Panc1 (cell line): ENCODE results near the gene SLC35F1.

Experiments used
- CTCF ChIP-seq: fragments of 450-650 bp; IDR thresholded peaks from 2 replicates; pipeline ENCODE4 v1.5.1; 2017; ENCODE audit warnings: mild to moderate bottlenecking
- POLR2AphosphoS5 ChIP-seq: IDR thresholded peaks from 2 replicates; pipeline ENCODE4 v1.6.1; 2012; ENCODE audit warnings: mild to moderate bottlenecking, low read depth, low read length, moderate library complexity
- TF ChIP-seq, protein P1 (sequence below), 2 experiments: IDR thresholded peaks; 2 replicates each; pipeline ENCODE4 v1.6.1; 2011 to 2012; ENCODE audit warnings: low read depth in 2 of 2, control low read depth in 1 of 2, low read length in 1 of 2, mild to moderate bottlenecking in 1 of 2, moderate library complexity in 1 of 2; ENCODE audit not compliant: insufficient read depth in 1 of 2

DNA sequence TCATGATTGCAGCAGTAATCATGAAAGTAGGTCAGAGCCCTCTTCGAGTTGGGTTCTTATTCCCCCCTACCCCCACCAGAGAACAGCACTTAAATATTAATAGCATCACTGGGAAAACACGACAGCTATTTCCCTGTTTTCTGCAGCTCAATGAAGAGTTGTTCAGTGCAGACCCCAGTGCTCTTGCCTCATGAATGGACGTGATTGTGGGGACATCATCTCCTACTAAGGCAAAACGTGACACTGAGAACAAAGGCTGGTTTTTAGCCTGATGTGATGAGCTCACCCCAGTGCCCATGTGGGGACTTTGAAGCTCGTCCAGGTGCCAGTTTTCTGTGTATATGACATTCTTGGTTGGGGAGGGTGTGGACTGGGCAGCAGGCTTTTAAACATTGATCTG, 105.9 kb downstream of the SLC35F1 start:
- TF ChIP-seq CTCF (no peak), POLR2AphosphoS5 (no peak)
- TF ChIP-seq, protein P1, sequence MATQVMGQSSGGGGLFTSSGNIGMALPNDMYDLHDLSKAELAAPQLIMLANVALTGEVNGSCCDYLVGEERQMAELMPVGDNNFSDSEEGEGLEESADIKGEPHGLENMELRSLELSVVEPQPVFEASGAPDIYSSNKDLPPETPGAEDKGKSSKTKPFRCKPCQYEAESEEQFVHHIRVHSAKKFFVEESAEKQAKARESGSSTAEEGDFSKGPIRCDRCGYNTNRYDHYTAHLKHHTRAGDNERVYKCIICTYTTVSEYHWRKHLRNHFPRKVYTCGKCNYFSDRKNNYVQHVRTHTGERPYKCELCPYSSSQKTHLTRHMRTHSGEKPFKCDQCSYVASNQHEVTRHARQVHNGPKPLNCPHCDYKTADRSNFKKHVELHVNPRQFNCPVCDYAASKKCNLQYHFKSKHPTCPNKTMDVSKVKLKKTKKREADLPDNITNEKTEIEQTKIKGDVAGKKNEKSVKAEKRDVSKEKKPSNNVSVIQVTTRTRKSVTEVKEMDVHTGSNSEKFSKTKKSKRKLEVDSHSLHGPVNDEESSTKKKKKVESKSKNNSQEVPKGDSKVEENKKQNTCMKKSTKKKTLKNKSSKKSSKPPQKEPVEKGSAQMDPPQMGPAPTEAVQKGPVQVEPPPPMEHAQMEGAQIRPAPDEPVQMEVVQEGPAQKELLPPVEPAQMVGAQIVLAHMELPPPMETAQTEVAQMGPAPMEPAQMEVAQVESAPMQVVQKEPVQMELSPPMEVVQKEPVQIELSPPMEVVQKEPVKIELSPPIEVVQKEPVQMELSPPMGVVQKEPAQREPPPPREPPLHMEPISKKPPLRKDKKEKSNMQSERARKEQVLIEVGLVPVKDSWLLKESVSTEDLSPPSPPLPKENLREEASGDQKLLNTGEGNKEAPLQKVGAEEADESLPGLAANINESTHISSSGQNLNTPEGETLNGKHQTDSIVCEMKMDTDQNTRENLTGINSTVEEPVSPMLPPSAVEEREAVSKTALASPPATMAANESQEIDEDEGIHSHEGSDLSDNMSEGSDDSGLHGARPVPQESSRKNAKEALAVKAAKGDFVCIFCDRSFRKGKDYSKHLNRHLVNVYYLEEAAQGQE (IDR thresholded peaks at IDR 0.05; ENCODE audit: insufficient read depth in 1 of 2, low read depth in 2 of 2, low read length in 1 of 2), result no peak
